Heart right ventricle (tissue), 16 donors: ENCODE results near the gene NR5A2. TPM values are rescaled to one million over a fixed set of nuclear protein-coding genes. Genes with fewer than 3 reads are reported as not detected.

Source experiments
- ATAC-seq, 8 donors: fragments of 200-7000 bp; cut with Tn5 transposase; one replicate each; pipeline ENCODE4 v1.9.1; 2020; ENCODE audit warnings: mild to moderate bottlenecking in 8 of 8, moderate library complexity in 8 of 8, moderate number of reproducible peaks in 1 of 8
- DNase-seq, 2 donors: peaks; one replicate each; pipeline ENCODE4 v3.0.0-alpha.2; 2020
- H3K27ac ChIP-seq, 10 donors: fragments of 200-600 bp; sonication (generic) in 2 of 10; one replicate each; pipeline versions ENCODE4 v1.5.0 to v1.8.0; 2020 to 2022; ENCODE audit warnings: mild to moderate bottlenecking in 3 of 10
- H3K27me3 ChIP-seq, 7 donors: fragments of 200-600 bp; one replicate each; pipeline ENCODE4 v1.8.0; 2021 to 2022; ENCODE audit warnings: mild to moderate bottlenecking in 2 of 7
- H3K36me3 ChIP-seq, 9 donors: fragments of 200-600 bp; sonication (generic) in 1 of 9; one replicate each; pipeline versions ENCODE4 v1.5.0 to v1.8.0; 2020 to 2022; ENCODE audit warnings: mild to moderate bottlenecking in 2 of 9
- H3K4me1 ChIP-seq, 9 donors: fragments of 200-600 bp; sonication (generic) in 1 of 9; one replicate each; pipeline versions ENCODE4 v1.5.0 to v1.8.0; 2020 to 2022; ENCODE audit warnings: mild to moderate bottlenecking in 4 of 9
- H3K4me3 ChIP-seq, 10 donors: fragments of 200-600 bp; sonication (generic) in 2 of 10; one replicate each; pipeline versions ENCODE4 v1.5.0 to v1.8.0; 2020 to 2022; ENCODE audit warnings: mild to moderate bottlenecking in 7 of 10, moderate library complexity in 2 of 10
- H3K9me3 ChIP-seq, 11 donors: fragments of 200-600 bp in 10 of 11; sonication (generic) in 2 of 11; one replicate each; pipeline versions ENCODE4 v1.5.0 to v1.8.0; 2013 to 2022; ENCODE audit warnings: mild to moderate bottlenecking in 2 of 11, control low read depth in 1 of 11, moderate library complexity in 1 of 11
- CTCF ChIP-seq, 9 donors: fragments of 200-600 bp; sonication (generic) in 2 of 9; IDR thresholded peaks; one replicate each; pipeline versions ENCODE4 v1.5.0 to v1.8.0; 2021 to 2022; ENCODE audit warnings: antibody characterized with exemption in 9 of 9, mild to moderate bottlenecking in 5 of 9, moderate library complexity in 1 of 9
- WGBS, 2 donors: extraction: QIAGEN DNeasy Blood & Tissue Kit; methylation state at CpG; one replicate each; pipeline ENCODE4 v1.1.7; 2013; ENCODE audit warnings: inconsistent platforms in 1 of 2; 5-methylcytosine and 5-hydroxymethylcytosine counted together
- intact Hi-C, 10 donors: fragments of 100-400 bp; cut with DNase I; formaldehyde crosslinking; loops; one replicate each; pipeline versions ENCODE4 v1.11.1 to v1.14.2; 2022
- polyA plus RNA-seq, 2 donors: library from polyadenylated mRNA; stranded (reverse); fragments of 200-250 nt; gene quantifications; one replicate each; pipeline ENCODE4 v1.2.3, GENCODE V29; 2013
- total RNA-seq, 10 donors: library from RNA; stranded (reverse); fragmentation: NEBNext Ultra II Directional in 3 of 10; extraction: Animal tissue kit (Norgen Biotek cat#: 25700) in 3 of 10; gene quantifications; one replicate each; pipeline versions ENCODE4 v1.2.1 to v1.2.4, GENCODE V29; 2021 to 2023
- donor health status: Arrhythmogenic right ventricular cardiomyopathy.
- donor health status: ischemic (EF 13 %, LVEDD 7.1; RV severe dilation, severe dysfunction).
- donor health status: healthy with polysubstance abuse.
- donor health status: DM: no; HTN: yes; CAD: no.
- donor health status: DM: no; HTN: no; CAD: no.
- donor health status: ischemic (EF 25% LVEDD 6.9; RV normal size, moderate dysfunction).
- donor health status: ischemic (EF 25% LVEDD 5.7; RV mildly dilated, moderate dysfunction).
- donor health status: healthy.
- donor health status: DM: yes; HTN: yes; CAD: no.
- donor health status: Ischemic cardiomyopathy.
- donor health status: ischemic (EF 35%, LVEDD 5.7; RV mildly dilated, moderate dysfunction).
- donor health status: nonischemic (EF 11% LVEDD 7.7; RV severe dilation, severe dysfunction).
- donor health status: DM: yes; HTN: yes; CAD: no.
- donor health status: PGD.
- donor health status: ischemic (EF 29% LVEDD 5.4; RV normal size, mild dysfunction).
- donor health status: nonischemic (EF 23%, LVEDD 6.1; RV moderate dilation, normal function).

NR5A2 gene
- total and polyA plus RNA-seq, 12 donors, result 0.52 to 1.9 (median 1.3) TPM

GRCh38 chr1:200042552-200043335 lies 15.2 kb downstream of the NR5A2 start:
- DNase-seq (no peak), ATAC-seq (peak in 5 of 8 donors; percentile 22 to 38 (median 26))
- 2 to 3% methylated on average over 40 to 48 of the region's 48 CpGs for WGBS, 2 donors
- Histone ChIP-seq H3K4me3 (peak overlapping the region; percentile 23 to 64 (median 56)), H3K36me3 (no peaks in the 10 kb centered on the region), H3K27ac (peak overlapping the region in 8 of 10 donors; percentile 41 to 80 (median 63)), H3K27me3 (peaks cover 21 to 99% (median 96%) of the 10 kb centered on the region in 7 donors), H3K9me3 (no peaks in the 10 kb centered on the region), H3K4me1 (peaks cover 0 to 56% (median 46%) of the 10 kb centered on the region in 9 donors)
- intact Hi-C loops, result no loop called here
- no peak for TF ChIP-seq CTCF (IDR thresholded peaks at IDR 0.05)

GRCh38 chr1:200043336-200043668 lies 15.8 kb downstream of the NR5A2 start:
- Histone ChIP-seq H3K27ac (peak overlapping the region in 6 of 10 donors; percentile 45 to 80 (median 72)), H3K9me3 (no peaks in the 10 kb centered on the region), H3K4me1 (peaks cover 0 to 55% (median 46%) of the 10 kb centered on the region in 9 donors), H3K36me3 (no peaks in the 10 kb centered on the region), H3K4me3 (peak overlapping the region in 8 of 10 donors; percentile 25 to 64 (median 60)), H3K27me3 (peaks cover 21 to 97% (median 92%) of the 10 kb centered on the region in 7 donors)
- DNase-seq (no peak), ATAC-seq (no peak)
- 14 to 20% methylated on average over 3 of the region's 3 CpGs for WGBS, 2 donors
- intact Hi-C loops, result no loop called here
- TF ChIP-seq CTCF (IDR thresholded peaks at IDR 0.05), result no peak

GRCh38 chr1:200046115-200046514 lies 18.6 kb downstream of the NR5A2 start:
- 85 to 92% methylated on average over 2 of the region's 2 CpGs for WGBS, 2 donors
- TF ChIP-seq CTCF (IDR thresholded peaks at IDR 0.05), result no peak
- H3K36me3 ChIP-seq, result no peaks in the 10 kb centered on the region
- DNase-seq (no peak), ATAC-seq (no peak)
- no peaks in the 10 kb centered on the region for H3K9me3 ChIP-seq
- intact Hi-C loops, result no loop called here
- H3K4me1 ChIP-seq, result peaks cover 0 to 28% (median 21%) of the 10 kb centered on the region in 9 donors
- H3K4me3 ChIP-seq, result no peak overlapping the region
- H3K27me3 ChIP-seq, result peaks cover 10 to 74% (median 64%) of the 10 kb centered on the region in 7 donors
- H3K27ac ChIP-seq, result no peak overlapping the region

- no peak overlapping the region for H3K27ac ChIP-seq
- WGBS, 2 donors, result 69 to 77% methylated on average over 5 of the region's 5 CpGs
- H3K36me3 ChIP-seq, result no peaks in the 10 kb centered on the region
- H3K4me1 ChIP-seq, result peaks cover 0 to 7% (median 2%) of the 10 kb centered on the region in 9 donors
- H3K4me3 ChIP-seq, result no peak overlapping the region
- intact Hi-C loops, result no loop called here
- no peak for DNase-seq
- peaks cover 0 to 57% (median 43%) of the 10 kb centered on the region in 7 donors for H3K27me3 ChIP-seq
- no peak for TF ChIP-seq CTCF (IDR thresholded peaks at IDR 0.05)
- ATAC-seq, result no peak
- H3K9me3 ChIP-seq, result no peaks in the 10 kb centered on the region
These were observed 20.7 kb downstream of the NR5A2 start for GRCh38 chr1:200048244-200048643.
